B cell (primary cell): Measurements from ENCODE around the gene TMEM129.

Source experiments
- CTCF ChIP-seq: fragments of 200-600 bp; IDR thresholded peaks from one replicate; pipeline ENCODE4 v1.8.0; 2022; ENCODE audit warnings: antibody characterized with exemption, mild to moderate bottlenecking
- EZH2 ChIP-seq: IDR thresholded peaks from 2 replicates; pipeline ENCODE4 v1.6.1; 2012; ENCODE audit warnings: borderline replicate concordance, low read depth, mild to moderate bottlenecking, moderate library complexity, low read length; ENCODE audit not compliant: insufficient read depth, poor library complexity, severe bottlenecking

- TF ChIP-seq CTCF (no peak), EZH2 (no peak)
These were observed 3.7 kb downstream of the TMEM129 start for GRCh38 chr4:1717129-1718094.
